Daoy (cell line): Measurements from ENCODE around the gene NUPR1. TPM values are rescaled to one million over a fixed set of nuclear protein-coding genes. Genes with fewer than 3 reads are reported as not detected.
"Not testable (repeated sequence)": the region's sequence is repeated elsewhere in the genome, so short reads cannot be mapped to it uniquely, and the experiment has no call there.

ENCODE experiments used
- DNase-seq: peaks from one replicate; pipeline ENCODE4 v3.0.0-alpha.2; 2015; ENCODE audit warnings: low read depth
- total RNA-seq: library from RNA; depleted of rRNA; stranded (reverse); fragments of >200 nt; shearing (Covaris generic); gene quantifications from 2 replicates; pipeline ENCODE4 v1.2.3, GENCODE V29; 2014; rRNA removed

NUPR1 gene
- total RNA-seq, 1 experiment from 2014 or later, result 1.5 TPM

- DNase-seq, result no peak
Observed at GRCh38 chr16:28498666-28499381, 40.0 kb downstream of the NUPR1 start.

- DNase-seq, result no peak
Observed at GRCh38 chr16:28497861-28498599, 40.7 kb downstream of the NUPR1 start.

- DNase-seq, result no peak
Observed at GRCh38 chr16:28497386-28497785, 41.4 kb downstream of the NUPR1 start.

- DNase-seq, result no peak
Observed at GRCh38 chr16:28496844-28497243, 41.9 kb downstream of the NUPR1 start.

GRCh38 chr16:28495795-28496749, 42.7 kb downstream of the NUPR1 start:
- DNase-seq, result no peak

GRCh38 chr16:28495098-28495793, 43.5 kb downstream of the NUPR1 start:
- DNase-seq, result no peak

- DNase-seq, result peak; percentile 72
Observed at GRCh38 chr16:28494121-28494851, 44.5 kb downstream of the NUPR1 start, which contains the start of gene APOBR. Gene APOBR (plus strand): TSS chr16:28494643. CDS start chr16:28494682, 39 bp downstream.

- no peak for DNase-seq
Observed at GRCh38 chr16:28492511-28492910, 46.3 kb downstream of the NUPR1 start.

GRCh38 chr16:28491970-28492474, 46.8 kb downstream of the NUPR1 start, which contains the start of gene CLN3:
Gene CLN3 (minus strand): TSS chr16:28492074. CDS start chr16:28491759, 315 bp downstream.
- peak; percentile 90 for DNase-seq

- no peak for DNase-seq
Observed at GRCh38 chr16:28491230-28491969, 47.4 kb downstream of the NUPR1 start.

- DNase-seq, result no peak
Observed at GRCh38 chr16:28486266-28486665, 52.5 kb downstream of the NUPR1 start.

- DNase-seq, result not testable (repeated sequence)
Observed at GRCh38 chr16:28483361-28483760, 55.4 kb downstream of the NUPR1 start.

Other genes starting within 250 kb of the NUPR1 start
- gene SBK1, start 246.4 kb downstream of the NUPR1 start, total RNA-seq, result under 0.01 and 0.68 TPM in 2 replicates
- 0.46 TPM in 1 of 2 replicates, not detected in the other for gene NPIPB6, start 175.5 kb downstream of the NUPR1 start, total RNA-seq
- gene EIF3CL, start 135.1 kb downstream of the NUPR1 start, total RNA-seq, result 87.0 and 95.5 TPM in 2 replicates
- gene NPIPB7, start 66.6 kb downstream of the NUPR1 start, total RNA-seq, result not detected in 2 replicates
- 4.7 and 7.4 TPM in 2 replicates for gene CLN3, start 46.9 kb downstream of the NUPR1 start, total RNA-seq
- gene APOBR, start 44.3 kb downstream of the NUPR1 start, total RNA-seq, result 0.06 TPM in 1 of 2 replicates, not detected in the other
- gene IL27, start 32.1 kb downstream of the NUPR1 start, total RNA-seq, result not detected in 2 replicates
- 24.3 and 27.8 TPM in 2 replicates for gene SGF29, start 14.9 kb upstream of the NUPR1 start, total RNA-seq
- gene SULT1A2, start 58.1 kb upstream of the NUPR1 start, total RNA-seq, result not detected in 2 replicates
- 2.4 and 4.1 TPM in 2 replicates for gene SULT1A1, start 71.1 kb upstream of the NUPR1 start, total RNA-seq
- gene NPIPB8, start 99.1 kb upstream of the NUPR1 start, total RNA-seq, result not detected in 2 replicates
- 50.5 and 102 TPM in 2 replicates for gene EIF3C, start 172.5 kb upstream of the NUPR1 start, total RNA-seq
- gene NPIPB9, start 212.8 kb upstream of the NUPR1 start, total RNA-seq, result not detected in 2 replicates